HG02981 (cell line): ENCODE measurements around the gene MBD4.

Experiments used
- ATAC-seq: cut with Tn5 transposase; IDR thresholded peaks from one replicate; pipeline ENCODE4 v1.9.1; 2021; ENCODE audit warnings: mild to moderate bottlenecking, moderate library complexity; ENCODE audit not compliant: unreplicated experiment

Gene MBD4

DNA sequence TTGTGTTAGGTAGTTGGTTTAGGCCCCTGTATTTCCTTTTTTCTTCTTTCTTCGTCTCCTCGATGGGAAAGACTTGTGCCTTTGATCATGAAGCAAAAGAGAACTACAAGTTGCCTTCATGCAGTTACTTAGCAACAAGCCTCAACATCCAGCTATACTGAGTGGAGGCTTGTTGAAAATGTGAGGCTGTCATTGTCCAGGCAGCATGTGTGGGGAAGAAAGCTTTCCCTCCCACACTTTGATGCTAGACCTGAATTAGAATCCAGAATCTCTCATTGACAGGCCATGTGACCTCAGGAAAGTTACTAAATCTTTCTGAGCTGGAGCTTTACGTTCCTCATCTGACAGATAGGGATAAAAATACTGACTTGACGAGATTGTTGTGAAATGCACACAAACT, 24.0 kb upstream of the MBD4 start:
- ATAC-seq: no peak

DNA sequence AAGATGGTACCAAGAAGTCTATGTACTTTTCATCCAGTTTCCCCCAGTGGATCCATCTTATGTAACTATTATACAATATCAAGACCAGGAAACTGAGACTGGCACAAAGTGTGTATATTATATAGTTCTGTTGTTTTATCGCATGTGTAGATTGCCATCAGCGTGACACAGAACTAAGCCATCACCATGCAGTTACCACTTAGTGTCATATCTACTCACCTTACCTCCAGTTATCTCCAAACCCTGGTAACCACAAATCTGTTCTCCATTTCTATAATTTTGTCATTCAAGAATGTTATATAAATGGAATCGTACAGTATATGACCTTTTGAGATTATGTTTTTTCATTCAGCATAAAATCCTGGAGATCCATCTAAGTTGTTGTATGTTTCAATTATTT, 23.3 kb upstream of the MBD4 start:
- no peak for ATAC-seq

DNA sequence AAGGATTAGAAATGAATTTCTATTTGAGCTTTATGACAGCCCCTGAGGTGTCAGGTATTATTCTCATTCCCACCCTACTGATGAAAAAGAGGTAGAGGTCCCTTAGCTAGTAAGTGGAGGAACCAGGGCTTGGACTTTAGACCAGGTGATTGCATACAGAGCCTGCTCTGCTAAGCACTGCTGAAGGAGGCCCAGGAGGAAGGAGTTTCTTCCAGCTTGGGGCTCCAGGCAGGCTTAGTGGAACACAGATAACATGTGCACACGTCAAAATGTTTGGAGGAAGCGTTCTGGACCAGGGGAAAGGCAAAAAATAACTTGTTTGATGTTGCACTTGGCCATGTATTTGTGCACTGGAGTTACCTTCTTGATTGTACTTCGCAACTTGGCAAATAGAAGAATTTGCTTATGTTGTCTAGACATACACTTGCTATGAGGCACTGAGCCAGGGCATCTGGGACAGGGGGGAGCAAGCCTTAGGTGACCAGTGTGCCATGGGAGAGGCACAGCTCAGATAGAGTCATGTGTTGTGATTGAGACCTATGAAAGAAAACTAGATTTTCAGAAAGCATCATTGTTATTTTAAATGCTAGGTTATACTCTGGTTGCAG, 22.7 kb upstream of the MBD4 start:
- ATAC-seq: no peak

DNA sequence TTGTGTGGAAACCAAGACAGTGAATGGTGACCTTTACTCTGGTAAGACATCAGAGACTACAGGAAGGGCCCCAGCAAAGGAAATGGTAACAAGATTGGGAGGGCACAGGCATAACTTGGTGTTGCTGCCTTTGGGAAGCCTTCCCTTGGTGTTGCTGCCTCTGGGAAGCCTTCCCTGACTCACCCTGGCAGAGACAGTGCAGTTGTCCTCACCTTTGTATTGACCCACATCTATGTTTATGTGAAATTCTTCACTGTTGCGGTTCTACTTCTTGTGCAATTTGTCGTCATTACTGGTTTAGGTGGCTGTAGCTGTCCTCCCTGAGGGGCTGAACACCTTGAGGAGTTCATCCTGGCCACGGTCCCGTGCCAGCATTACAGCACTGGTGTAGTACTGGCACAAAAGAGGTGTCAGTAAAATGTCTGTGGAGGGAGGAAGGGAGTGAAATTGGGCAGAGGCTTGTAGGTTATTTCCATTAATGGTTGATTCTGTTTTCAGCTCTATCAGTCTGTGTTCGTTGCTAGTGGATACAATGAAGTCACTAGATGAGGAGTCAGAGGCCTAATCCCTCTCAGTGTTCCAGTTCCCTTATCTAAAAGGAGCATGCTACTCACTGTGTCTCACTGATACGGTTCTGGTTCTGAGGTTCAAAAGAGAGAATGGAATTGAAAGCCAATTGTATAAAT, 21.9 kb upstream of the MBD4 start:
- no peak for ATAC-seq

DNA sequence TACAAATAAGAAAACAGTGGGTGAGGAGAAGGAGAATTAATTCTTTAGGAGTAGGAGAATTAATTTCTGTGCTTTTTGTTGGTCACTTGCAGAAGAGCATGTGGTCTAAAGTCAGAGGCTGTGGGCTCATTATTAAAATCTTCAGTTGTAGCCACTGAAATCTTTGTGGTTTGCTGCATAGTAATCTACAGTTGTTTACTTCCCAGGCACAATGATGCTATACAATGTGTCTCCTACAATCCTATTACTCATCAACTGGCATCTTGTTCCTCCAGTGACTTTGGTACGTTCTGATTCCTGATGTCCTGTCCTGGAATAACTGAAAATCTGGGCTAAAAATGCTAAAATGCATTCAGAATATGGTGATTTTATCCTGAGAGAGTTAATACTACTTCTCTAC, 21.3 kb upstream of the MBD4 start:
- no peak for ATAC-seq

DNA sequence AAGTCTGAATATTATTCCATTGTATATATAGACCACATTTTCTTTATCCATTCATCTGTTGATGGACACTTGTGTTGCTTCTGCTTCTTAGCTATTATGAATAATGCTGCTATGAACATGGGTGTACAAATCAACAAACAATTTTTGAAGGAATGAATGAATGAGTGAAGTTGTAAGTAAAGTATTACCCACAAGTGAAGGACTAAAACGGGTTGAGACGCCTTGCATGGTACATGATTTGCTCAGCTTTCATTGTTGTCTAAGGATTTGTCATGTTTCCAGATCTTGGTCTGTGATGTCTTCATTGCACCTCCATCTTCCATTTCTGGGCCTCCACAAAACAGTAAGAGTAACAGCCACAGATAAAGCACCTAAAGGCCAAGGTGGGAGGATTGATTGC, 20.8 kb upstream of the MBD4 start:
- ATAC-seq: no peak

DNA sequence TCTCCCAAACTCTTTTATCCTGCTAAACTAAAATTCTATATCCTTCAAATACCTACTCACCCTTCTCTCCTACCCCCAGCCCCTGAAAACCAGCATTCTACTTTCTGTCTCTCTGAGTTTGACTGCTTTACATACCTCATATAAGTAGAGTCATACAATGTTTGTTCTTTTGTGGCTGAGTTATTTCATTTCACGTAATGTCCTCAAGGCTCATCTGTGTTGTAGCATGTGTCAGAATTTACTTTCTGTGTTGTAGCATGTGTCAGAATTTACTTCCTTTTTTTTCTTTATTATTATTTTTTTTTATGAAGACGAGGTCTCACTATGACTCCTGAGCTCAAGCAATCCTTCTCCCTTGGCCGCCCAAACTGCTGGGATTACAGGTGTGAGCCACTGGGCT, 20.4 kb upstream of the MBD4 start:
- peak; percentile 52 for ATAC-seq

DNA sequence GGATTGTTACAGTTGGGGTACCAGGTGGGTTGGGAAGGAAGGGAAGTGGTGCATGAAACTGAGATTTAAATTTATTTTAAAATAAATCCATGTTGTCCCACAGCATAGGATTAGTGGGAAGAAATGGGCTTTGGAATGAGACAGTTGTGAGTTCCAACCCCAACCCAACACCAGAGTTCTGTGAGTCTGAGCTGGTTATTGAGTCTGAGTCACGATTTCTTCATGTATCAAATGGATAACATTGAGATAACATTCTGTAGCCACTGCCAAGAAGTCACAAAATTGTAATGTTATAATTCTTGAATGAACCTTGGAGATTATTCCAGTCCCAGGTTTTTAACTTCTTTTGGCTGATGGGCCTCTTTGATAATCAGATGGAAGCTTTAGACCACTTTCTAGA, 14.0 kb upstream of the MBD4 start:
- ATAC-seq: no peak

DNA sequence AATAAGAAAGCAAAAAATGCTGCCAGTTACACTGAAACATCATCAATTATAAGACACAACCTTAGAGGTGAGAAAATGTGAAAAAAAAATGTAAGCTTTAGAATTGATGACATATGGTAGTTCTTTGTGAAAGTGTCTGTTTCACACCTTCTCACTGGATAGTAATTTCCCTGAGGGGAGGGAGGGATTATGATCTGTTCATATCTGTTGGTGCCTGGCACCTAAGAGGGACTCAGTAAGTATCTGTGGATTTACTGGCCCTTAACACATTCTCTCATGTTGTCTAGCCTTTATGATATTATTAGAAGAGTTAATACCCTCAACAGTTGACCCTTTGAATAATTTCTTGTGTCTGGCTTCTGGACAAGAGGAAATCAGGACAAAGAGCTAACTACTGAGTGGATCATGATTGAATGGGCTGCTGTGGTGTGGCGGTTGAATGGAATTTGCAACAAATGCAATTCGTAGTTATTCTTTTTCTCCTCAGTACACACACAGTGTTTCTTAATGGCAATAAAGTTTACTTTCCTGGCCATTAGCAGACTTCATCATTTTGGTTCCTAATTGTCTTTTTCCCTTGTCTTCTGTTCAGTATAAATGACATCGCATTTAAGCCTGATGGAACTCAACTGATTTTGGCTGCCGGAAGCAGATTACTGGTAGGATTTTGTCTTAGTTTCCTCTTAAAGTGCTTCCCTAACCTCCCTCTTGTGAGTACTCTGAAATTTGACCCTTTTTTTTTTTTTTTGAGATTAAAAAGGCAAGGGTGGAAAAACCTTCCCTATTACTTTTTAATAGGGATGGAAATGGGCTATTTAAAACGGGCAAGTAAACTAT, 9.7 kb upstream of the MBD4 start:
- no peak for ATAC-seq

DNA sequence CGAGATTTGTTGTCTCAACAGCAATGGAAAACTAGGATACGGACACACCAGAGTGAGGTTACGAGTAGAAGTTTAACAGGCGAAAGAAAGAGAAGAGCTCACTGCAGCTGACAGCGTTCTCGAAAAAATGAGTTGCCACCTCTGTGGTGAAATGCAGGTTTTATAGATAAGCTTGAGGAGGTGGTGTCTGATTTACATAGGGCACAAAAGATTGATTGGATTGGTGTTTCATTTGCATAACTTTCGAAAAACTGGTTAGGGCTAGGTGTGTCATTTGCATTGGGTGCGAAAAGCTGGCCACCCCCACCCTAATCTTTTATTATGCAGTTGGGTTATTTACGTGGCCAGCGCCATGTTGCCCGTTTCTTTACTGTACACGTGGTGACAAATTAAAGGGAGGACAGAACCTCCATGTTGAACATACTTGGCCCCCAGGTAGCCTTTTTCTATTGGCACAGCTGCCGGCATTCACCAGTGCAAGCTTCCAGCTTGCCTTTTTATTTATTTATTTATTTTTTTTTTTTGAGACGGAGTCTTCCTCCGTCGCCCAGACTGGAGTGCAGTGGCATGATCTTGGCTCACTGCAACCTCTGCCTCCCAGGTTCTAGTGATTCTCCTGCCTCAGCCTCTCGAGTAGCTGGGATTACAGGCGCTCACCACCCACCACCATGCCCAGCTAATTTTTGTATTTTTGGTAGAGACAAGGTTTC, 8.6 kb upstream of the MBD4 start:
- no peak for ATAC-seq

DNA sequence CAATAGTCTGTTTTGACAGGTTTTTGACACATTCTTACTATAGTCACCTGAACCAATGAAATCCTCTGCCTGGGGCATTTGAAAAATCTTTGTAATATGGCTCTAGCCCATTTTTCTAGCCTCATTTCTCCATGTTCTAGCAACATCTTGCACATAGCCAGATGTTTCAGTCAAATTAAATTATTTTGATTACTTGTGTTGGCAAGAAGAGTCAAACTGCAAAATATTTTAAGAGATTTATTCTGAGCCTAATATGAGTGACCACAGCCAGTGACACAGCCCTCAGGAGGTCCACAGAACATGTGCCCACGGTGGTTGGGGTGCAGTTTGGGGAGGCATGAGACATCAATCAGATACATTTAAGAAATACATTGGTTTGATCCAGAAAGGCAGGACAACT, 7.2 kb upstream of the MBD4 start:
- no peak for ATAC-seq

DNA sequence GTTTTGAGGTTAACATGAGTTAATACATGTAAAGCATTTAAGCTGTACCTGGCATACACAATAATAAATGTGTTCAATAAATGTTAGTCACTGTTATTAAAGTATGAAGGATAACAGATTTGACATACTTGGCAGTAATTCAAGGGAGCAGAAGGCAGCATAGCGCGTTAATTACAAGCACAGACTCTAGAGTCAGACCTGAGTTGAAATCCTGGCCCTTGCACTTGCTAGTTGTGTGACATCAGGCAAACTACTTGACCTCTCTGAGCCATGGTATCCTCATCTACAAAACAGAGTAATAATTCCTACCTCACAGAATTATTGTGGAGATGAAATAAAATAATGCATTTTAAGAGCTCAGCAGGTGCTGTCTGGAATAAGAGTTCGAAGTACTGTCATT, 5.7 kb upstream of the MBD4 start:
- ATAC-seq: no peak

DNA sequence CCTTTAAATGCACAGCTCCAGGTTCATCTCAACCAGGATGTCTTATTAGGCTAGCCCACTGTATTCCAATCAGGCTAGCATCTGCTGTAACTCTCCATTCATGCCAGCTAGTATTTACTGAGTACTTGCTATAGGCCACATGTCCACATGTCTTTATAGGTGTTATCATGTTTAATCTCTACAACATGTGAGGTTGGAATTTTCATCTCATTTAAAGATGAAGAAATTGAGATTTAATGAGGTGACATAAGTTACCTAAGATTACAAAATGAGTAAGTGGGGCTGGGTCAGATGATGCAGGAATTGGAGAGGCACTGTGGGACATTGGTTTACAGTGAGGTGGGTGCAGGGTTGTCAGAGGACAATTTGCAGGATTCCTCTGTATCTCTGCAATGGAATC, 3.2 kb upstream of the MBD4 start:
- ATAC-seq: no peak

DNA sequence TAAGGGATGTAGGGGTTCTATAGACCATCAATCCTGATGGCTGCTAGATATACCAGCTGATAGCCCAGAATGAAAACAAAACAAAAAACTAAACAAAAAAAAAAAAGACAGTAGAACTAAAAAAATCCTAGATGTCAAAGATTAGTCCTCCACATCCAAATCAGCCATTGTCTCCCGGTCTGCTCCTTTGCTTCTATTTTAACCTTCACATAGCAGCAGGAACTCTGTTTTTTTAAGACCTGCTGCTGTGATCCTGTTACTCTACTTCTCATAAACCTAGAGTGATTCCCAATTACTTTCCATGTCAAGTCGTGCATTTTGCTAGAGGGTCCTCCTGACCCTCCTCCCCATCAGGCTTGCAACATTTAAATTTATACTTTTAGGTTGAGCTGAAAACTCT, 2.7 kb upstream of the MBD4 start:
- ATAC-seq: no peak

DNA sequence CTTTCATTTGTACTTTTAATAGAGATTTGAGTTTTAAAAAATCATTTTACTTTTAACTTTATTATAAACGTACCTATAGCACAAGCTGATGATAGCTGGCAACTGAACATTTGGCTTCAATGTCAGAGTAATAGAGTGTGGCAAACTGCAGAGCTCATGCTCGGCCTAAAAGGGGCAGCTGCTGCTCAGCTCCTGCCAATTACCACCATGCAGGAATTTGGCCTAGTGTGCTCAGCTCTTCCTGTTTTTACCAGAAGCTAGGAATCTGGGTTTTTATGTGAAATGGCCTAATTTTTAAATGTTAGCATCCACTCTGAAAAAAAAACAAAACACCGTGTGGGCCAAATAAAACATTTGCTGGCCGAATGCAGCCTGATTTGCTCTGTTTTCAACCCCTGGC, 2.0 kb upstream of the MBD4 start:
- no peak for ATAC-seq

DNA sequence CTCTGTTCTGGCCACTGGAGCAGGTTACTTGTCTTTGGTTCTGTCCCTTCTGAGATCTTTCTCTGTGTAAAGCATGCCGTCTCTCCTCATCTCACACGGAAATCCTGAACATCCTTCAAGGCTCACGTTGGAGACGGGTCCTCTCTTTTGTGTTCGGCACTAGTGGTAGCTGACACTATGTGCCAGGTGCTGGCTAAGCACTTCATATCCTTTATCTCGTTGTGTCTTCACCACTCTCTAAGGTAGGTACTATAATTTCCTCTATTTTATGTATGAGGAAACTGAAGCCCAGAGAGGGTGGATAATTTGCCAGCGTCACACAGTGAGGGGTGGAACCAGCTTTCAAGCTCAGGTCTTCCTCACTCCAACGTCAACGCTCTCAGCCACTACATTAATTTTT, 1.5 kb upstream of the MBD4 start:
- no peak for ATAC-seq

DNA sequence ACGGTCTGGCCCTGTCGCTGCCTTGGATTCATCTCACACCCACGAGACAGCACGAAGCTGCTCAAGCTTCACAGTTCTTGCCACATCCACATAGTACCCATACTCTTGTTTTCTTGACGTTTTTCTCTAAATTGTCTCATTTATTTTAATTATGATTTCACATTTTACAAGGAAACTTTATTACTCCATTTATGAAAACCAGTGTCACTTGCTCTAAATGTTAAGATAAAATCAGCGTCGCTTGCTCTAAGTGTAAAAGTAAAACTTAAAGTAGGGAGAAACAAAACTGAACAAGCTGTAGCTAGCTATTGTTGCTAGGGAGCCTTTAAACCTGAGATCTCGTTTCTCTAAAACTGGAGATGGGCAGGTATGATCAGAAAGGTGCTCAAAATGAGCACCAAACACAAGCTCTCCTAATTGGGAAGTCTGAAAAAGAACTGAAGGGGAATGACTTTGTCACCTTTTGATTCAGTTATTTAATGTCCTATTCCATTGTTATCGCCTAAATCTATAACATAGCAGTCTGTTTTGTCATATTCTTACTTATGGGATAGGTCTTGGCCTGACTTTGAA, 956 bp upstream of the MBD4 start:
- ATAC-seq: peak; percentile 26

DNA sequence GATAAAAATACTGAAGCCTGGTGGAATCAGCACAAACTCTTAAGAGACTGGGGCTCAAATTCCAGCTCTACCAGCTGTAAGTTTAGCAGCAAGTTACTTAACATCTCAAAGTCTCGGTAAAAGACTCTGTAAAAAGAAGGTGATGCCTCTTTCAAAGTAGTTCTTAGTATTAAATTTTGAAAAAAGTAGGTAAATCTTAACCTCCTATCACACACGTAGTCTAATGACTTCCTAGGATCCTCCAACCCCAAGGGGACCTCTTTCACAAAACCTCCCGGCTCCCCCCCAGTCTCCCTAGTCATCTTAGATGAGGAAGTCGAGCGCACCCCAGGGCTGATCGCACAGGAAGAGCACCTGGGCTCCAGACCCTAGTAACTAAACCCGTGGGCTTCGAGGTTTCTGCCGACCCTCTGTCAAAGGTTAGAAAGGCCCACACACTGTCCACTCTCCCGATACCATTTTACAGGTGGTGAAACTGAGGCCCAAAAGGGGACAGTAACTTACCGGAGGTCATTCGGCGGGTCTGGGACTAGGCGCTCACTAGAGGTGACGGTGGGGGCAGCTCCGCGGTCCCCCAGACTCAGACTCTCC, 427 bp downstream of the MBD4 start:
- peak; percentile 7 for ATAC-seq

DNA sequence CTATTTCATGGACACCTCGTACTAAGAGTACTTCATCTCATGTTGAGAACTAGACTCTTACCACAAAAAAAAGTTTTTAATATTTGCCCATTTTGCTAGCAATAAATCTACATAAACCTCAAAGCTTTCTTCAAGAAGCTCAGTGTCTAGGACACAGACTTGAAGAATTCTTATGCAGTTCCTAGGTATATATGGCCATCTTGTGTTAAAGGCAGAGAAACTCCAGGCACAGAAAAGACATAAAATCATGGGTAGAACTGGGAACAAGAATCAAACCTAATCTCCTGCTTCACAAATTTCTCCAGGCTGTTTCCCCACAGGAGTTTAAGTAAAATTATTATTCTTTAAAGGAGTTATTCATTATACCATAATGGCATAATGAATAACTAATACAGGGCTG, 4.4 kb downstream of the MBD4 start:
- ATAC-seq: no peak

DNA sequence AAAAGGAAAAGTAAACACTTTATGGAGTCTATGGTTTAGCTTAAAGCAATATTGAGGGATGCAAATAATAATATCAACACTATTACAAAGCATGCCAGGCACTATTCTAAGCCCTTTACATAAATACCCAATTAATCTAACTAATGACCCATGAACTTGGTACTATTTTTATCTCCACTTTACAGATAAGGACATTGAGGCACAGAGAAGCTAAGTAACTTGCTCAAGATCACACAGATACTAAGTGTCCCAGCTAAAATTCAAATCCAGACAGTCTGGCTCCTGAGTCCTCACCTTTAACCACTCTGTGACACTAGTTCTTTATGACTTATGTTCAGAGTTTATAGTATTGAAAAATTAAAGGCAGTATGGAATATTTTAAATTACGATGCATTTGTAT, 5.6 kb downstream of the MBD4 start:
- ATAC-seq: no peak

DNA sequence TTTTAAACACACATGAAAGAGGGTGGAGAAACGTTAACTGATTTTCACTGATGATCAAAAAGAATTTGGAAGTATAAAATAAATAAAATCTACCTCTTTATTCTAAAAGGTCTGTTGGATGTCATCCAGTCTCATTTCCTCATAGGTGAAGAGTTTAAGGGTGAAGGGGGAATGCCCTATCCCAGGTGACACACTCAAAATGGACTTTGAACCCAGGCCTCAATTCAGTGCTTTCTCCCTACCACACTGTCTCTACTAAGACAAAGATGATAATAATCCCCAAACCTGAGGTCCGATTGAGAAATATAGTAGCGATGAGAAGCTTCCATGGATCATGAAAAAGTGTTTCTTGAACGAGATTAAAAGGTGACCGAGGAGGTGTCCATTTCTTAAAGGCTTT, 6.2 kb downstream of the MBD4 start:
- ATAC-seq: no peak
